Dedifferentiated amniotic fluid mesenchymal stem cell (primary cell): ENCODE results near the gene EEF1A2.

Source experiments
- DNase-seq: peaks from one replicate; pipeline ENCODE4 v3.0.0-alpha.2; 2016; ENCODE audit errors: extremely low spot score

Gene EEF1A2

DNA sequence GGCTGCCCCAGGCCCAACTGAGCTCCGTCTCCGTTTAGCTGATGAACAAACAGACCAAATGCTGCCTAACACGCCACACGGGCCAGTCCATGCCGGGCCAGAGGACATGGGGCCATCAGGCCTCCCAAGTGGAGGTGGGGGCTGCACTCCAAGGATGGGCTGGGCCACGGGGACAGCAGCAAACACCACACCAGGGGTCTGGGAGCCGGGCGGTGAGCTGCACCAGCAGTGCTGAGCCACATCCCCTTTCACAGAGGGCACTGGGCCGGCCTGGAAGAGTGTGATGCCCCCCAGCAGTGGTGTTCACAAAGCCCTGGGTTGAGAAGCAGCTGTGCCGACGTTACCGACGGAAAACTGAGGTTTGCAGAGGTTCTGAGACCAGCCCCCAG is 29.2 kb downstream of the EEF1A2 start:
- no peak for DNase-seq

DNA sequence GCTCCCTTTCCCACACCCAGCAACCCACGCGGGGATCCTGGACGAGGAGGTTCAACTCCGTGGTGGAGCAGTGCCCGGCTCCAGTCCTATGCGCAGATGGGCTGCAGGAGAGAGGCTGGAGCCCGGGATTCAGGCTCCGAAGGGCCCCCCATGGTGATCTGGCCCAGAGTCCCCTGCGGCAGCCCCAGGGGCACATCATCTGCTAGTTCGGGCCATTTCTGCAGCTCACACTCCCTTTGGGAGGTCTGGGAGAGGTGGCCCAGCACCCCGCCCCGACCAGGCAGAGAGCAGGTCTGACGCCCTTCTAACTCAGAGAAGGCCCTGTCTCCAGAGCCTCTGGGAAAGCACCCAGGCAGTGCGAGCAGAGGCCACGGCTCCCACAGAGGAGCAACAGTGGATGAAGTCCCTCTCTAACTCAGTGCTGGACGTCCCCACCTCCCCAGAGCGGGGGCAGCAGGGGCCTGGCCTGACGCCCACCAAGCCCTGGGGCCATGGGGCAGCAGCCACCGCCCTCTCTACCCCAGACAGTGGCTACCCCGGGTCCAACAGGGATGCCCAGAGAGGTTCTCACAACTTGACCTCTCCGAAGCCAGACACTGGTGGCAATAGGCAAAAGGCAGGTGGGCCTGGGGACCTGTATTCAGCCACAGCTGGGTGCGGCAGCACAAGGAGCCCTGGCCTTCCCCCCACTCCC is 29.7 kb downstream of the EEF1A2 start:
- DNase-seq, result no peak

DNA sequence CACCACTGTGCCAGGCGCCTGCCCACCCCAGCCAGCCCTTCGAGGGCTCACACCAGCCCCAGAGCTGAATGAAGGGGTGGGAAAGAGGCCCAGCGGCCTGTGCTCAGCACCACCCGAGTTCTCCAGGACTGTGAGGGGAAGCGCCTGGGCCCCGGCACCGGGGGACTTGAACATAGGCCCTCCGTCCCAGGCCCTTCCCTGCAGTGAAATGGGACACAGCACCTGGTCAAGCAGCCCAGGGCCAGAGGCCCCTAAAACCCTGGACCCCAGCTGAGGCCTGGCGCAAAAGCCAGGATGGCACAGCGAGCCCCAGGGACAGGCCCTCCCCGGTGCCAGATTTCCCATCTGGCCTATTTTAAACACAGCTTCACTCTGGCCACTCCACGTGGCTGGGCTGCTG is 30.5 kb downstream of the EEF1A2 start:
- no peak for DNase-seq

DNA sequence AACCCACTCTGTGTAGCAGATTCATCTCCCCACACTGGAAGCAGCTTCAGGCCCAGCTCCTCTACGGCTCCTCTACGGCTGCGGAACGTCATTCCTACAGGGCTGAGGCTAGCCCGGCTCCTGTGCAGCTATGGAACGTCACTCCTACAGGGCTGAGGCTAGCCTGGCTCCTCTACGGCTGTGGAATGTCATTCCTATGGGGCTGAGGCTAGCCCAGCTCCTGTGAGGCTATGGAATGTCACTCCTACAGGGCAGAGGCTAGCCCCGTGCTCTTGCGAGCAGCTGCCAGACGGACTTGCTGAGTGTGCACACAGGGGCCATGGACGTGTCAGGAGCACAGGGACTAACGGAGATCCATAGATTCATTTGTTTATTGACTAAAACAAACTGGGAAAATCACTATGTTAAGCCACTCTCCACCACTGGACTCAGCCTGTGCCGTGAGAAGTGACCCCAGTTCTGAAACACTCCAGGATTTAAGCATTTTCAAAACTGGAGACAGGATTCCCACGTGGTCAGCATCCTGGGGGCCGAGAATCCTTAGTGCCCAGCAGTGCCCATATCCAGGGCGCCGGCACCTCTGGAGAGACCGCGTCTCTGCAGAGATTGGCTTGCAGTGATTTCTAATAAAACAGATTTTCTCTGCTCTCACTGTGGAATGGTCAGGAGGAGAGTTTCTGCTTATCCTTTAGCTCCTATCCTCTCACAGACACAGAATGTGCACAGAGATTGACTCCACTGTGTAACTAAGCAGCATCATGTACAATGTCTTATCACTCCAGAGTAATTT is 31.4 kb downstream of the EEF1A2 start:
- no peak for DNase-seq

DNA sequence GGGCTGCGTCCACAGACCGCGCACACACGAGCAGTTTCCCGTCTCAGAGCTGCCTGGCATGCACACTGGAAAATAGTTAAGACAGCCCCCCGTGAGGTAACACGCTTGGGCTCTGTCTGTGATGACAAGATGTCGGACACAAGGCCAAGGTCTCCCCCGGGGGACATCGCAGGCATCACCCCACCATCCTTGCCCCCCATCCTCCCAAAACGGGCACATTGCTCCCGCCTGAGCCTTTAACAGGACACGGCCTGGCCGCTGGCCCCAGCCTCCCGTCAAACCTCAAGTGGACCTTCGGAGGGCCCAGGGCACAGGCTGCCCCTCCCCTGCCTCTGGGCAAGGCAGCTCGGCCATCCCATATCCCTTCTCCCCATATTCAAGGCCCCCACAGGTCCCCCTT is 32.0 kb downstream of the EEF1A2 start:
- no peak for DNase-seq

DNA sequence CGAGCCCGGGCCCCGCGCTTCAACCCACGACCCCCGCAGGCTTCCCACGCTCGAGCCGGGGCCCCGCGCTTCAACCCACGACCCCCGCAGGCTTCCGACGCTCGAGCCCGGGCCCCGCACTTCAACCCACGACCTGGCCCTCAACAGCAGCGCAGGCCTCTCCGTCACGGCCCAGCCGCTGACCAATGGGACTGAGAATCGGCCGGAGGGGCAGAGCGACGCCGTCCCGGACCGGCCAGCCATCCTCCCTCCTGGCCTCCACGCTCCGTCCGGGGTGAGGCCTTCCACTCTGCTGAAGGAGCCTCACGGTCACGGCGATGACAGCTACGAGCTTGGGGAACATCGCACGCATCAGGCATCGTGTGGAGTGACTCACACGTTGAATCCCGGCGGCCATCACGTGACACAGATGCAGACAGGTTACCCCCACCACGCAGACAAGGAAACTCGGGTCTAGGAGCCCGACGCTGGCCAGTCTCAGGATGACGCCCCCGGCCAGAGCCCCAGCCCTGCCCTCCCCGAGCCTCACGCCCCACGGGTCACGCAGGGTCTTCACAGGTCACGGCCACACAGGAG is 32.5 kb downstream of the EEF1A2 start:
- DNase-seq, result no peak

DNA sequence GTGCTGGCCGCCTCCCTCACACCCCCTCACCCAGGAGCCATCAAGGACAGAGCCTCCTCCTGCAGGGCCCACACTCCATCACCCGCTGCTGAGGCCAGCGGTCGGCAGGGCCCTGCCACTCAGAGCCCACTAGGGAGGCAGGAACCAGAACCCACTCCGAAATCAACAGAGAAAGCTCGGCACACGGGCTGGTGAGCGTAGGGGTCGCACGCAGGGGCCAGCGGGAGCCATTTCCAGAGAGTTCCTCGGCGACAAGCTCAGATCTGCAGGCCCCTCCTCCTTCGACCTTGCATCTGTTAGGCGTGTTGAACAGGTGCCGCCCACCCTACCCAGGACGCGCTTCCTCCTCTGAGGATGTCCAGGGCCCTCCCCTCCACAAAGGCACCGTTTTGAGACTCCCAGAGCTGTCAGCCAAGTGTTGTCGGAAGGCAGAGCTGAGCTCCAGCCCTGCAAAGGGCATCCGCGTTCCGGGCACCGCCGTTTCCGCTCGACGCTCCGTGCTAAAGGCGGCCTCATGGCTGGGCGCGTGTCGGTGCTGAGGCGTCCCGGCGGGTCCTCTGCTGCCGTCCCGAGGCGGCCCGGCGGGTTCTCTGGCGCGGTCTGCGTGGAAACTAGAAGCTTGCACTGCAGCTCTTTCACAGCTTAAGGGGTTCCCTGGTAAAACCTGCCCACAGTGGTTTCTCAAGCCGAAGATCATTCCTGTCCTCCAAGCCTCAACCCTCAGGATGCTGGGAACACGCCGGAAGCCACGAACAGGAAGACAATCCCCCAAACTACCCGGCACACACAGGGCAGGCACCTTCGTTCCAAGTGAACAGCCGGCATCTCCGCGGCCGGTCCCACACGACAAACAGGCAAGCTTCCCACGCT is 33.3 kb downstream of the EEF1A2 start:
- no peak for DNase-seq

DNA sequence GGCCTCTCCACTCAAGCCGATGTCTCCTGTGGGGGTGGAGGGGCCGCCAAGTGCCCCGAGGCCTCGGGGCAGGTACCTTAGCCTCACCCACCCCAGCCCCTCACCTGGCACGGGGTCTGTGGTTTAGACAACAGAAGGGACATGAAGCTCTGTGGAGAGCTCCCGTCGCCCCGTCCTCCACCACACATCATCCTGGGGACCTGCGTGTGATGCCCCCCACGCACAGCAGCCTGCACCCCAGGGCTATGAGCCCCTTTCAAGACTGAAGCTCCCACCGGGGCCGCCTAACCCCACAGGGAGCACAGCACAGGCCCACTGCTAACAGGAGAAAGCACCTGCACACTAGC is 34.6 kb downstream of the EEF1A2 start:
- no peak for DNase-seq

DNA sequence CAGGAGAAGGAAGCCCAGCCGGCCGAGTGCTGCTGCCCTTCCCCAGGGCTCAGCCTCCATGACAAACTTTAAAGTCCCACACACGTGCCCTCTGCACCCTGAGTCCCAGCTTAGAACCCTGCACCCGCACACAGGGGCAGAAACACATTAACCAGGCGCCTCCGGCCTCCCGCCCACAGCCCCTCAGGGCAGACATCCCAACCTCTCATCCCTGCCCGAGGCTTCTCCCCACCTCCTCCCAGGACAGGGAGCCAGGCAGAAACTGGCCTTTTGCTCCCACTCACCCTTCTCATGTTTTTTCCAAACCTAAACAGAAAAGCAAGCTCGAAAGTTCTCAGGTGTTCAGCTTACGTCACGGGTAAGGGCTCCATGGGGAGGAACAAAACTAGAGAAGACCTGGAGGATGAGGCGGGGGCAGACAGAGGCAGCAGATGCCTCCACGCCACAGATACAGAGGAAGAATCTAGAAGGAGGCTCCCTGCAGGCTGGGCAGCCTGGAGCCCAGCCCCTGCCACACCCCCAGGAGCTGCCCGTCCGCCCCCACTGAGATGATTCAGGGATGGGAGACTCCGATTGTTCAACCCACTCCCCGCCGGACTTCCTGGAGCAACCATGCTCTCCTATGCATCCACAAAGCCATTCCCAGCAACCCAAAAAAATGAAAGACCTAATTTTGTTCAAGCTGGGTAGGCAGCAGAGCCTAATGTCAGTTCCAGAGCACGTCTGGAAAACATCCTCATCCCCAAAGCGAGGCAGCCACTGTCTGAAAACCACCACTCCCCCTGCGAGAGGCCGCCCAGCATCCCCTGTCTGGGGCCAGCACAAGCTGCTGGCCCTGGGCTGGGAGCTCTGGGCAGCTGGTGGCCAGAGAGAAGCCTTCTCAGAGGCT is 35.2 kb downstream of the EEF1A2 start:
- no peak for DNase-seq

DNA sequence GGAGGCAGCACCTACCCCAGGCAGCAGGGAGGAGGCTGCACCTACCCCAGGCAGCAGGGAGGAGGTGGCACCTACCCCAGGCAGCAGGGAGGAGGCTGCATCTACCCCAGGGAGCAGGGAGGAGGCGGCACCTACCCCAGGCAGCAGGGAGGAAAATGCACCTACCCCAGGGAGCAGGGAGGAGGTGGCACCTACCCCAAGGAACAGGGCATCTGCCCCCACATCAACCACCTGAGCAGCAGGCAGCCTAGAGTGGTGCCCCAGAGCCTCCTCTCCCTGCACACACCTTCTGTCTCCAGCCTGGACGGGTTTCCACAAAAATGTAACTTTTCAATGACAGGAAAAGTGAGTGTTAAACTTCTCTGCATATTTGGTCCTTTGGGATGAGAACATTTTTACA is 36.6 kb downstream of the EEF1A2 start:
- no peak for DNase-seq

DNA sequence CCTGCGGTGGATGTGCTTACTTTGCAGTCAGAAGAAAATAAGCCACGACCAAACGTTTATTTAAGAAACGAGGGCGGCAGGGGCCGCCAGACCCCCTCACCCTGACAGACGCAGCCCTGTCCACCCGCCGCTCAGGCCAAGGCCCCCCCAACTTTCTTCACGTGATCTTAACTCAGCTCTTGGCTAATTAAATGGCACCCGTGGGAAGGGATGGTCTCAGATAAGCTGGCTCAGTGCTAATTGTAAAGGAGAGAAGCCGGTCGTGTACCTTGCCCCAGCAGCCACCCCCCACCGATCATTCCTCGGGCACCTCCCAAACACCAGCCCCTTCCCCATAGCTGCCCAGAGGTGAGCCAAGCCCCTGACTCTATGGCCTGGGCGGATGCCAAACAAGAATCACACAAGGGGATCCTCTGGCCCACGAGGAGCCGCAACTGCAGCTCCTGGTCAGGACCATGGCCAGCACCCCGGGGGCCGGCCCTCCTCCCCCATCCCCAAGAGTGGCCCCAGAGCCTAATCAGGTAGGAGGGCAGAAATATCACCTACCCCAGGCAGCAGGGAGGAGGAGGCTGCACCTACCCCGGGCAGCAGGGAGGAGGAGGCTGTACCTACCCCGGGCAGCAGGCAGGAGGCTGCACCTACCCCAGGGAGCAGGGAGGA is 37.6 kb downstream of the EEF1A2 start:
- no peak for DNase-seq

DNA sequence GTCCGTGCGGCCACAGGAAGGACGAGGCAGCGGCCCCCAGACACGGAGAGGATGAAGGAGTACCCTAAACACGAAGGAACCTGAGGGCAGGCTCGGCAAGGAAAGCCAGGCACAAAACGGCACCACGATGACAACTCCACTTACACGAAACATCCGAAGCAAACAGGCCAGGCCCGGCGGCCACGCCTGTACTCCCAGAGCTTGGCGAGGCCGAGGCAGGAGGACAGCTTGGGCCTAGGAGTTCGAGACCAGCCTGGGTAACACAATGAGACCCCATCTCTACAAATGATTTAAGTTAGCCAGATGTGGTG is 39.9 kb downstream of the EEF1A2 start:
- no peak for DNase-seq

DNA sequence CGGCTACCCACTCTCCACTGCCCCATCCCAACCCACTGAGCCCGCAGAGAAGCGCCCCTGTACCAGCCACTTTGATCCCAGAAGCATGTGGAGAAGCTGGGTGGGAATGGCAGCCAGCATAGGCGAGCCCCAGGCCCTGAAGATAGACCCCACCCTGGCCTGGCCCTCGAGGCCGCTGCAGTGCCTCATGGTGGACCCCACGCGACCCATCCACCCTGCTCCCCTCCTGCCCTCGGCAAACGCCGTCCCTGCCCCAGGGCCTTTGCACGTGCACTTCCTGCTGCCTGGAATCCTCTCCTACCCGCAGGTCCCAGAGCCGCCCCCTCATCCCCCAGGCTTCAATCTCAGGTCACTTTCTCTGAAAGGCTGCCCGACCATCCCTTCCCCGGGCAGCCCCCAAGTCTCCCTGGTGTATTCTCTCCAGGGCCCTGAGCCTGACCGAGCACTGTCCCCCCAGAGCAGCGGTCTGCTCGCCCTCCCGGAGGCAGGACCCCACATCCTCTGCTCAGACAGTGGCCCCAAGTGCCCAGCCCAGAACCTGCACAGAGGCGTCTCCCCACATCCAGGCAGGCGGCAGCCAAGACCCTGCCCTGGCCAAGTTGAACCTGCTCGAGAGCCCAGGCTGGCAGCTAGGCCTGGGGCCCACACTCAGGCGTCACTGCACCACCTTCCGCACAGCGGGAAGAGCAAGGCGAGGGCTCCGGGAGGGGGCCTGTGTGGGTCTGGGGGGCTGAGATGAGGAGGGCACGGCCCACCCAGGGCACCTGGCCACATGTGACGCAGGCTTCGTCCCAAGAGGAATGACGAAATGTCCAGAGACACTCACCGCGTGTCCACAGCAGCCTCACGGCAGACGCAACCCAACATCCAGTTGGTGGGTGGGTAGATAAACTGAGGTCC is 40.5 kb downstream of the EEF1A2 start:
- no peak for DNase-seq

DNA sequence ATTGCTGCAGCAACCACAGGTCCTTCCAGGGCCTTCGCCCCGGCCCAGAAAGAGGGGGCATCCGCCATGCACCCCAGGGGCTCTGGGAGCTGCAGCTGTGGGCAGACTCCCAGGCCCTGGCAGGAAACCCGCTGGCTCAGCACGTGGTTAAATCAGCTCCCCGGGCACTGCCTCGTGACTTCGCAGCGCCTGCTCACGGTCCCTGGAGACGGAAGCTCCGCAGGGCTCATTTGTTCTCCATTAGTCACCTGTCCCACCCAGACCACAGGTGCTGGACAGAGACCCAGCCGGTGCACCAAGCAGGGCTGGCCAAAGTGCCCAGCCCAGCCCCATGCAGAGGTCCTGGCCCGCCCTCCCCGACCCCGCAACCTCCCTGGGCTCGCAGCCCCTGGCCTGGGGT is 41.1 kb downstream of the EEF1A2 start:
- DNase-seq, result no peak

DNA sequence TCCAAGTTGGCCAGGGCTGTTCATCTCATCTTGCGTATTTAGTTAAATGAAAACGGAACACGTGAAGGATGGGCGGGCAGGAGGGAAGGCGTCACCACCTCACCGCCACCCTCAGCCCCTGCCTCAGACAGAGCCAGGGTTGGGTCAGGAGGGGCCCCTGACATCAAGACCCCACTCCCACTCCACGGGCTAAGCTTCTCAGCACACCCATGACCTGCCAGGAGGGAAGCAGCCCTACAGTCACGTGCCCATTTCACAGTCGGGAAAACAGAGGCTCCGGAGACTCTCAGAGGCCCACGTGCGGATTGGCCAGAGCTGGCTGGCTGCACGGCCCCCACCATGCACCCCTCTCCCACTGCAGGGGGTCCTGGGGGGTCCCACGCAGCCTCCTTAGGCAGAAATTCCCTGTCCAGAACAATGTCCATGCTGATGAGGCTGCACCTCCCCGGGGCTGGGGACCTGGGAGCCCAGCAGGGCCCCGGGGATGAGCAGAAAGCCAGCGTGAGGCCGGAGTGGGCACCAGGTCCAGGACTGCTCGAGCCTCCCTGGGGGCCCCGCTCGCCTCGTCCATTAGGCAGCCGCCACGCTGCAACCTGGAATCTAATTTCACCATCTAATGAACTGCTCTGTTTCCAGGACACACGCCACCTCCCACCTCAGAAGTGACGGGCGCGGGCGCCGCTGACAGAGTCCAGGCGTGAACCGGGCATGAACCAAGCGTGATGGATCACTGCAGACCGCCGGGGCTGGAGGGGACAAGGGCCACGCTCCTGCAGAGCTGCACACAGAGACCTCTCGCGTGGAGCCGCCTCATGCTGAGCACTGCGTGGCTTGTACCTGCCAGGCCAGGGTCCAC is 42.2 kb downstream of the EEF1A2 start:
- DNase-seq, result no peak

DNA sequence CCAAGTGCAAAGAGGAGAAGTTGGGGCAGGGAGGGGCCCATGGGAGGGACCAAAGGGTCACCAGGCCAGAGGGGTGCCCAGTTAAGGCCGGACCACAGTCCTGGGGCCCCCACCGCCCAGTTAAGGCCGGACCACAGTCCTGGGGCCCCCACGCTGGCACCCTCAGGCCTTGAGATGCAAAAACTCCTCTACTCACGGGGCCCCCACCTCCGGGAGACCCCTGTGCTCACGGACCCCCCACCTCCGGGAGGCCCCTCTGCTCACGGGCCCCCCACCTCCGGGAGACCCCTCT is 43.4 kb downstream of the EEF1A2 start:
- DNase-seq, result no peak

DNA sequence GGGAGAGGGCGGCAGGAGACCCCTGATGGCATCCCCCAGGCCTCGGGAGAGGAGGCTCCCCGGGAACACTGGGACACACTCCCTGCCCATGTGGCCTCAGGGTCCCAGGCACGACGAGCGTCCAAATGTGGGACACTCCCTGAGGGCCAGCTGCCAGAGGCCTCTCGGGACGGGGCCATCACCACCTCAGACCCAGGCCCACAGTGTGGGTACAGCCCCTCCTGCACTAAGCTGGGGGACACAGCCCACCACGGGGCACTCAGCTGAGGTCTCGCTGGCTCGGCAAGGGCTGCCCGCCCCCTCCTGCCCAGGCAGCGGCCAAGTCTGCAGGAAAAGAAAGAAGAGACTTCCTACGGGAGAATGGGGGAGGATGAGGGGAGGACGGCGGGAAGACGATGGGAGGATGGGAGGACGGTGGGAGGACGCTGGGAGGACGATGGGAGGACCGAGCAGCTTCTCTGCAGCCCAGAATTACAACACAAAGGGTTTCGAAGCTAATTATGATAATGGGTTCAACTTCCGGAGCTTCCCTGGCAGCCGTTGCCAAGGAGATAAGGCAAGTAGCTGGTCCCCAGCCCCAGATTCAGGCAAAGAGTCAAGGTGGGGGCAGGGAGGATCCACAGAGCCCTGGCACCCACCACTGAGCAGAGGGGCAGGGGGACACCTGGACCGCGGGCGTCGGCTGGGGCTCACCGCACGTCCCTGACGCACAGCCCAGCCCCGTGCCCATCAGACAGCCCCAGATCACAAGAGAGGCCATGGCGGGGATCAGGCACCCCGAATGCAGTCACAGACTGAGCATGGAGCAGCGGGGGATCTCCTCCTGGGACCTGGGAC is 43.9 kb downstream of the EEF1A2 start:
- DNase-seq, result no peak

DNA sequence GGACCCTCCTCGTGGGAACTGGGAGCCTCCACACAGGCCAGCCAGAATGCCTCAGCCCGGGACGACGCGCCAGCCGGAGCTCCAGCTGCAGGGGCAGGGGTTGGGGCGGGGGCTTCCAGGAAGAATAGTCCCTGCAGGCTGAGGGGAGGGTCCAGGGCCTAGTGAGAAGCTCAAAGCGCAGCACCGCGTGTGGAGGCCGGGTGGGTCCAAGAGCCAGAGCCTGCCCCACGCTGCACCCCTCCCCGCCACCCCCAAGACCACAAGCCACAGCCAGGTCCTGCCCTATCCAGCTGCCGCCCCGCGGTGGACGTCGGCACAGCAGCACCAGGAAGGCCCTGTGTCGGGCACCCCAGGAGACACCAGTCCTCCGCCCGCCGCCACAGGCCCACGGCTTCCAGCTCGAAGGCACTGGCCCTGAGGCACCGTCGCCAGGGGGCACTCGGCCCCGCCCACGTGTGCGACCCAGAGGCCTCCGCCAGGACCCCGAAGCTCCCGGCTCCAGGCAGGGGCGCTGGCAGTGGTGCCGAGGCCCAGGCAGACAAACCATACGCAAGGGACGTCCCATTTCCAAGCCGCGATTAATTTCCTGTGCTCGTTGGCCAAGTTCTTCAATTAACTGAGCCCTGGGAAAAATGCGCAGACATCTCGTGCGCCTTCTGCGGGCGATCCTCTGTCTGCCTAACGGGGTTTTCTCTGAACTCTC is 45.9 kb downstream of the EEF1A2 start:
- no peak for DNase-seq
